ENCODE measurements around the gene CDR2.
"Not testable (repeated sequence)": the region's sequence is repeated elsewhere in the genome, so short reads cannot be mapped to it uniquely, and the experiment has no call there.

The CDR2 gene

DNA sequence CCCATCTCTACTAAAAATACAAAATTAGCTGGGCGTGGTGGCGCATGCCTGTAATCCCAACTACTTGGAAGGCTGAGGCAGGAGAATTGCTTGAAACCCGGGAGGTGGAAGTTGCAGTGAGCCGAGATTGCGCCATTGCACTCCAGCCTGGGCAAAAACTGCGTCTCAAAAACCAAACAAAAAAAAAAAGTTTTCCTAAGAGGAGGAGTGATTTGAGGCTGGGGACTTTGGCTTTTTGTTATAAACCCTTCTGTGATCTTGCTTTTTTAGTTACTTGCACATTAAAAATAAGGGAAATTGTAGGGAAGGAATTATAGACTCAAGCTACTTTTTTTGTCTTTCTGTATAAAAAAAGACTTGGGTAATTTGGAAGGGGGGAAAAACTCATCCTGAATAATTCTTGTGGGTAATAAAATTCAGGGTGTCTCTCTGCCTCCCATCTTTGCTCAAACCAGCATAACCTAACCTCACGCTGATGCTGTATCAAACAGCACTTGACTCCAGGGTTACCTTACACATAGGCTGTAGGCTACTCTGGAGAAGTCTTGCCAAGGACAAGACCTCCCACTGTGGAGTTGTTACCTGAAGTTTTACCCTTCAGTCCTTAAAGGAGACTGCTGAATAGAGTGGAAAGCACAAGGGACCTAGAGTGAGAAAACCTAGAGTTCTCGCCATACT lies 1.7 kb upstream of the CDR2 start:
- no peak for DNase-seq (ENCODE audit: low spot score)

DNA sequence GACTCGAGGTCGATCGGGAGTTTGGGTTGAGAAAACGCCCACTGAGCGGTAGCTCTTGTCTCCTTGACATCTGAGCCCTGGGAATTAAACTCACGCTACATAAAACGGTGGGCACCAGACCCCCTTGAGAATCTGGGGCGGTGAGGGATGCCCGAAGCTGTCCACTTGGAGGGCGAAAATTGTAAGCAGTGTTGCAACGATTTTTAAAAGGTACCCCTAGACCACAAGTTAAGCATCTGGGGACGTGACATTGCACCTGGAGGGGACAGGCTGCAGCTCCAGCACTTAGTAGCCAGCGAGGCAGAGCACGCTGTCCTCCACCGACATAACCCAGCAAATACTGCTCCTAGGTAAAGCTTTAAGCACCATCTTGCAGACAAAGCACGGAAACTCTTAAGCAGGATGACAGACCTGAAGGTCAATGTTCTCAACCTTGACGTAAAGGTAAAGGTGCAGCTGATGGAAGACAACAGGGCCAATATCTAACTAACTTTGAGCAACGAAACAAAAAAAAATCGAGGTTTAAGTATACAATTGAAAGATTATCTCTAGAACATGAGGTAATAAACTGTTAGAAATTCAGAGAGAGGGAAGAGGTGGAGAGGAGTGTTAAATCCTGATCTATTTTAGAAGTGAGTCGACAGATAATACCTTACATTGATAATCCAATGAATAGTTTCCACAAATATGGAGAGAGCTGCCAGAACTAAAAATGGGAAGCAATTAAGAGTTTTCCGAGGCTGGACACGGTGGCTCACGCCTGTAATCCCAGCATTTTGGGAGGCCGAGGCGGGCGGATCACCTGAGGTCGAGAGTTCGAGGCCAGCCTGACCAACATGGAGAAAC lies 921 bp upstream of the CDR2 start:
- no peak for DNase-seq (ENCODE audit: low spot score)

DNA sequence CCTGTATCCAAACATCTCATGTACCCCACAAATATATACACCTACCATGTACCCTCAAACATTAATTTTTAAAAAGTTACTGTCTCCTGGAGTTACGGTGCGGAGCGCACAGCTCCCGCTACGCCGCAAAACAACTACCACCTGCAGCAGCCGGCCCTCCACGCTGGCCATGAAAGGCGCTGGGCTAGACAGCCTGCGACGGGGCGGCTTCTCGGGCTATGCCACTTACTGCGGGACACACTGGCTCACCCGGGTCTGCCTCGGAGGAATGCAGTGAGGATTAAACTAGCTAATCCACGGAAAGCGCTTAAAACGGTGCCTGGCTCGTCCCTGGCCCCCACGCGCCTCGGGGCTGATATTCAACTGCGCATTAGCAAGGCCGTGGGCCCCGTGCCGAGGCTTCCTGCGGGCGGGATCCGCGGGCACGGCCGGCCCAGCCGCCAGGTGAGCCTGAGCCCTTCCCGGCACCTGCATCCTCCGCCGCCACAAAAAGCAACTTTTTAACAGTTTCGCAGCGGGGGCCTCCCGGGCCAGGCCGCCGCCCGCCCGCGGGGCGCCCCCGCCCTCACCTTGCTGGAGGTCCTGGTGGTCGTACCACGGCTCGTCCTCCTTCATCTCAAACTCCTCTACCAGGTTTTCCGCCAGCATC lies 633 bp downstream of the CDR2 start:
- DNase-seq (ENCODE audit: low spot score) = peak; percentile 19

DNA sequence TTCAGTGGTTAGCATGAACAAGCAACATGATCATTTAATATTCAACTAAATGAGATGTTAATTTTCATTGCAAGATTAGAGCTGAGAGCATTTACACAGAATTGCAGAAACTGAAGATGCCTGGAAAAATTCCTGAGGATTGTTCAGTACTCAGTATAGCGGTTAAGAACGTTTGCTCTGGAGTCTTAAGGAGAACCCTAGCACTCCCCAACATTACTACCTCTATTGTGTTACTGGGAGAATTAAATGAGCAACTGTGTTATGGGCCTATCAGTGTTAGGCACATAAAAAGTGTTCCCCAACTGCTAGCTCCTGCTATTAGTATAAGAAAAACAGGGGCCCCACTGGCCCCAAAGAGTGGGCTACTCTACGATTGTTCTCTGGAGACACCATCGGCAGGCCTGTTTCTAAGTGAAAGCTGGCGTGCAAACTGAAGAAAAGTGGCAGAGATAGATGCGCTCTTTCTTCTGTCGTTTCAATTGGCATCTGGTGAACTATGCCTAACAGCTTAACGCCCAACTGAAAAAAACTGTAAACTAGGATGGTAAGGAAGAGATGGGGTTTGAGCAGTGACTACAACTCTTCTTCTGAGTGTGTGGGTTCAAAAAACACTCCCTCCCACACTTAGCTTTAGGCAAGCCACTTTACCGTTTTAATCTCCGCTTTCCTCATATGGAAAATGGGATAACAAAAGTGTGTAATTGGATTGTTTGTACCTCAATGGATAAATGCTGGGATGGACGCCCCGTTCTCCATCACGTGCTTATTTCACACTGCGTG lies 1.3 kb downstream of the CDR2 start:
- no peak for DNase-seq (ENCODE audit: low spot score)

DNA sequence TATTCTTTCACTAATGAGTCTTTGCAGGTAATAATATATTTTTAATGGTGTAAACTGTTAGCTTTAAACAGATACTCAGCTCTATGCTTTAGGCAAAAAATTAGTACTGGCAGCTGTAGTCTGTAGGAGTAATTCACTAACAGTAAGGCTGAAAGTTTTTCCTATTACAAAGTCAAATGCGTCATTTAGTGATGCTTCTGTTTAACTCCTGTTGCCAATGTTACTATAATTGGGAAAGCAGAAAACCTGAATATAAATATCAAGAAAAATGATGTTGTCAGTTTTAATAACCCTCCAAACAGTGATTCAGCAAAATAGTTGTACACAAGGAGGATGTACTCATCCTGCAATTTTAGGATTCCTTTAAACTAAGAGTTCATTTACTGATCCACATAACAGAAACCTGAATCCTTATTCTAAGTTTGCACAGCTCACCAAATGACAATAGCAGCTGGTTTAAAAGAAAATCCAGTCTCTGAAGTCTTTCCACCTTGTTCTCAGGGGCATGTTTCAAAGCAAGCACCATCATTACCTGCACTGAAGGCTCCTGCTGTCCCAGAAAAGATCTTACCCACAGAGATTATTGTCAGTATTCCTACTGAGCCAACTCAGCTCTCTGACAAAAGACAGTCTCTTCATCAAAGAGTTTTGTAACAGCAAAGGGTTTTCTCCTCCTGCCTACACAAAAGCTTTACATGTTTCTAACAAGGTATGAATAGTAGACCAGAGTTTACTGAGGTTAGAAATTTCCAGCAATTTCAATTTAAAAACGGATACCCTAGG lies 4.2 kb downstream of the CDR2 start:
- DNase-seq (ENCODE audit: low spot score) = peak; percentile 34

DNA sequence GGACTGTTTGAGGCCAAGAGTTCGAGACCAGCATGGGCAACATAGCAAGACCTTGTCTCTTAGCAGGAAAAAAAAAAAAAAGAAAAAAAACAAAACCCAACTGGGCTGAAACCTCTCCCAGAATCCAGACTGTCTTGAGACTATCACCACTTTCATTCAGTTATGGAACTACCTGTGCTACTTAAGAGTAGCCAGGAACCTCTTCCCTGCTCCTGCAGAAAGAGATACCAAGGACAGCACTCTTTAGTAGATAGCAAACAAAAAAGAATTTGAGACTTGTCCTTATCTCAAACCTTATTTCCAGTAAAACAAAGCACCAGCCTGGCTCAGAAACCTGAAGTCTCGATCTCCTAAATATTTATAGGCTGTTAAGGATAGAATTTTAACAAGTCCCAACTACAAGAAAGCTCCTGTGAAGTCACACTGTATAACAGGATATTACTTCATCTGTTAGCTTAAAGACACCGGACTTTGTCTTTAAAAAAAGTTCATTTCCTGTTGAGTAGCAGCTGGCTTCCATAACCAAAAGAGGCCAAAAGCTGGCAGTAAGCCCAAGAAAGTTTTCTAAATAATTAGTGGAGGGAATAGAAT lies 5.1 kb downstream of the CDR2 start:
- no peak for DNase-seq (ENCODE audit: low spot score)

DNA sequence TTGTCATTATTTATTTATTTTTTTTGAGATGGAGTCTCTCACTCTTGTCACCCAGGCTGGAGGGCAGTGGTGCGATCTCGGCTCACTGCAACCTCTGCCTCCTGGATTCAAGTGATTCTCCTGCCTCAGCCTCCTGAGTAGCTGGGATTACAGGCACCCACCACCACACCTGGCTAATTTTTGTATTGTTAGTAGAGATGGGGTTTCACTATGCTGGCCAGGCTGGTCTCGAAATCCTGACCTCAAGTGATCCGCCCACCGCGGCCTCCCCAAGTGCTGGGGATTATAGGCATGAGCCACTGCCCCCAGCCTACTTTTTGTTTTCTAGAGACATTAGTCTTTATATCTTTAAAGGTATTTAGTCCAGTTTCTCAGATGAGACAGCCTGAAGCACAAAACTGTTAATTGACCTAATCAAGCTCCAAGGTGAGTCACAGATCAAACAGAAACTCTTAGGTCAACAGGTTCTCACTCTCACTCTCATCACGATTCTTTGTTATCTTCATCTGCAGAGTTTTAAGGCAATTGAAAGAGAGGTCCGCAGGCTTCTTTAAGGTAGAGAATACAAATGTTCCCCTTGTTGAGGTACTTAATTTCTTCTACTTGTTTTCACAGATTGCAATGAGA lies 6.1 kb downstream of the CDR2 start:
- DNase-seq (ENCODE audit: low spot score) = not testable (repeated sequence)

DNA sequence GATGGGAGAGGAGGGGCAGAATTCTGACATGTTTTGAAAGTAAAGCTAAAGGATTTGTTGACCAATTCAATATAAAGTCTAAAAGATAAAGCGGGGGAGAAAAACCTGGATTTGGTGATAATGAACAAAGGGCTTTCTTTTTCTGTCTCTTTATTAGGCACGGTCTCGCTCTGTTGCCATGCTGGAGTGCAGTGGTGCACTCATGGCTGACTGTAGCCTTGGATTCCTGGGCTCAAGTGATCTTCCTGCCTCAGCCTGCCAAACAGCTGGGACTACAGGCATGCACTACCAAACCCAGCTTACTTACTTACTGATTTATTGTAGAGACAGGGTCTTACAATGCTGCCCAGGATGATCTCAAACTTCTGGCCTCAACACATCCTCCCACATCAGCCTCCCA lies 7.5 kb downstream of the CDR2 start:
- no peak for DNase-seq (ENCODE audit: low spot score)

DNA sequence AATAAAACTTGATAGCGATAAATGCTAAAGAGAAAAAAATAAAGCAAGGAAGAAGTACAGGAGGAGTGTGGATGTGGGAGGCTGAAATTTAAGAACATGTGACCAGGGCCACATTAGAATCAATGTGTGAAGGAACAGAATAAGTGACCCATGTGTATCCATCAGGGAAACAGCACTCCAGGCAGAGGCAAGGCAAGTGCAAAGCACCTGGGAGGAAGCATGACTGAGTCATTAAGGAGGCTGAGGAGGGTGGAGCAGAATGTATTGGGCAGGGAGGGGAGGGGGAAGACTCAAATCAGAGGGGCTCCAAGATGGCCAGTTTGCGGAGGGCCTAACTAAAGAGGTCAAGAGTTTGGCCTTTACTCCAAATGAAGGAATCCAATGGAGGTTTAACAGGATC lies 8.0 kb downstream of the CDR2 start:
- no peak for DNase-seq (ENCODE audit: low spot score)

DNA sequence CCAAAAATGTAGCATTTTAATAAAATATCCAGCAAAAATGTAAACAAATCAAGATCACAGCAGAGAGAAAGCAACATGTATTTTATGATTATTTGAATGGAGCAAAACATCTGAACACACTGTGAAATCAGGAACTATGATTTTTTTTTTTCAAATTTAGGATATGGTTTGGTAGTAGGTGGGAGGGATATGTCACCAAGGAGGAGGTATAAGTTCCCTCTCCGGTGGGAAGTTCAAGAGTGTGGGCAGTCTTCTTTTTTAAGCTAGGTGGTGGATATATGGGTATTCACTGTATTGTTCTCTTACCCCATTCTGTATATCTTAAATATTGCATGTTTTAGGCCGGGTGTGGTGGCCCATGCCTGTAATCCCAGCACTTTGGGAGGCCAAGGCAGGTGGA lies 10.2 kb downstream of the CDR2 start:
- no peak for DNase-seq (ENCODE audit: low spot score)

DNA sequence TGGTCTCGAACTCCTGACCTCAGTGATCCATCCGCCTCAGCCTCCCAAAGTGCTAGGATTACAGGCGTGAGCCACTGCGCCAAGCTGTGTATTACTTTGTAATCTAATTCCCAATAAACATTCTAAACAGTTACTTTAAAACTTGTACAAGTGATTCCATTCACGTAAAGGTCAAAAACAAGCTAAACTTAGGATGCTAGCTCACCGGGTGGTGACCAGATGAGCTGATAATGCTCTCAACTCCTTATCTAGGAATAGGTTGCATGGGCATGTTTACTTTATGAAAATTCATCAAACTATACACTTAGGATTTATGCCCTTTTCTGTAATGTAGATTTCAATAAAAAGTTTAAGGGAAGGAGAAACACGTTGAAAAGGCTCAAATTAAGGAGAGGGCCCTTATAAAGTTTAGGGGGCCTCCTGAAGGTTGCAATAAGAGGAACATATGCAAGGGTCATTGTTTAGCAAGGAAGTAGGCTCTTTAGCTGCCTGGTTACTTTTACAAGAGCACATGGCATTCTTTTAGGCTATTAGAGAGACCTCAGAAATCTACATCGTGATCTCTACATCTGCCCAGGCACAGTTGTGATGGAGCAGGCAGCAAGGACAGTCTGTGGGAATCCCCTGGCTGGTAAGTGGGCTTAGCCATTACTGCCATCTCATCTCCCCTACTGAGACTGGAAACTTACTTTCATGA lies 13.3 kb downstream of the CDR2 start:
- no peak for DNase-seq (ENCODE audit: low spot score)

DNA sequence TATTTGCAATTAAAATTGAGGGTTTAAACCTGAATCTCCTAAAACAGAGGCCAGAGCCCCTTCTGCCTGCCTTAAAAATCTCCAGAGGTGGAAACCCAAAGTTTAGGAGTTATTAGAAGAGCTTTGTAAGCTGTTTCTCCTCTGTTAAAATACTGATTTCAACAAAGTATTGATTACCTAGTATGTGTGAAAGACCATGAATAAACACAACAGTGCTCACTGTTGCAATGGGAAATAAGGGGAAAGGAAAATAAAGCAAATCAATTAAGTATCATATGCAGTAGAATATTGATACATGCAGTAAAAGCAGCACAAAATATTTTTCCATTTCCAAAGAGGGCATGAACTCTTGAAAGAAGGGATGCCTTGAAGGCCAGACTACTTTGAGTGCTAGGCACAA lies 14.7 kb downstream of the CDR2 start:
- DNase-seq (ENCODE audit: low spot score) = no peak

DNA sequence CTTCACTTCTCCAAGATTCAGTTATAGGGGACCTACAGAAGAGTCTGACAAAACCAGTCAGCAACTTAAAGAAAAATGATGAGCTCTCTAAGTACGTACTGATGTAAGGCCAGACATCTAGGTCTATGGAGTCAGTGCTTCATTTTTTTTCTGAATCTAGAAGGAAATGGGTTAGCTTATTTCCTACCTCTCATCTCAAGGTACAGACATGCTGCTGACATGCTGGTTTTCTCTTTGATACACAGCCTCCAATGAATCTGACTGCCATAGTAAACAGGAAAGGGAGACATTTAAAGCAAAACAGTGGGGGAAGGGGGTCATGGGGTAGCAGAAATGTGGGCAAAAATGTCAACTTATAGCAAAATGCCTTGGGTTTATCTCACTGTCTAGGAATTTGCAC lies 16.4 kb downstream of the CDR2 start:
- DNase-seq (ENCODE audit: low spot score) = no peak

DNA sequence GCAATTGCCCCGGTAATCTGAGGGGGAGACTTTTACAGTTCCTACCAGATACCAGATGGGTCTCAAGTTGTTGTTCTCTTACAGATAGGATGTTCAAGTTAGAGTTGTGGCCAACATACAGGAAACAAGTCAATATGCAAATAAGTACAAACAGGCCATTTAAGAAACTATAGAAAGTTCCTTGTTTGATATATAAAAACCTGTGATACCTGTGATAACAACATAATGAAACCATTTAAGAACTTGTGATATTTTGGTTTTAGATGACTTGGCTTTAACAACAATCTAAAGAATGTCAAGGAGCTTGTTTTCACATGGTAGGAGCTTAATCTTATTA lies 16.8 kb downstream of the CDR2 start:
- no peak for DNase-seq (ENCODE audit: low spot score)

DNA sequence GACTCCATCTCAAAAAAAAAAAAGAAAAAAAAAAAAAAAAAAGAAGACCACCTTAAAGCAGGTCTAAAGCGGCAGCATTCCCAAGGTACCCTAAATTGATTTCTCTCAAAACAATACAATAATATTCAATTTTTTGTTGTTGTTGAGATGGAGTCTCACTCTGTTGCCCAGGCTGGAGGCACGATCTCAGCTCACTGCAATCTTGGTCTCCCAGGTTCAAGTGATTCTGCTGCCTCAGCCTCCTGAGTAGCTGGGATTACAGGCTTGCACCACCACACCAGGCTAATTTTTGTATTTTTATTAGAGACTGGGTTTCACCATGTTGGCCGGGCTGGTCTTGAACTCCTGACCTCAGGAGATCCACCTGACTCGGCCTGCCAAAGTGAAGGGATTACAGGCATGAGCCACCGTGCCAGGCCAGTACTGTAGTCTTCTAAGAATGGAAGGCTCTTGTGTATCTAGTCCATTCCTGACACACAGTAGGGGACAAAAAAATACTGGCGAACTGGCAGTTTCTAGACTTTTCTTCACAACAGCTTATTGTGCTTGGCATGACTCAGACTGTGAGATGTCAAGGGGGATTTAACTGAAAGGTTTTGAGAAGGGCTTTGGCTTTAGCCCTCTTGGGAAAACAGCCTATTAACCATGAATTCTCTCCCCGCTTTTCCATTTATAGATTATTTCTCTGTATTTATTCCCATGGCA lies 17.3 kb downstream of the CDR2 start:
- DNase-seq (ENCODE audit: low spot score) = no peak

DNA sequence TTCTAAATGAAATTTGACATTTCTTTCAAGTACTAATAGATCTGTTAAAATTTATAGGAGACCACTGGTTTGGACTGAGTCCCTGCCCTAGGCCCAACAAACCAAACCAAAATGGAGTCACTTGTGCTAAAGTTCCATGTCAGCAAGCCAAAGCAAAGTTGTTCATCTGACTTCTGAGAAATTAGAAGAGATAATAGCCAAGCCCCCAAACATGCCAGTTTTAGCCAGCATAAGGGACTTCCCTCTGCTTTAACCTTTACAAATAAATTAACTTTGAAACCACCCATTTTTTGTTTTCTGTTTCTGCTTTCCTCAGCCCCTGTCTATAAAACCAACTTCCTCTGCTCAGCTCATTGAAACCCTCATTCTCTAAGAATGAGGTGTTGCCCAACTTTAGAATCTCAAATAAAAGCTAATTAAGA lies 18.9 kb downstream of the CDR2 start:
- no peak for DNase-seq (ENCODE audit: low spot score)

DNA sequence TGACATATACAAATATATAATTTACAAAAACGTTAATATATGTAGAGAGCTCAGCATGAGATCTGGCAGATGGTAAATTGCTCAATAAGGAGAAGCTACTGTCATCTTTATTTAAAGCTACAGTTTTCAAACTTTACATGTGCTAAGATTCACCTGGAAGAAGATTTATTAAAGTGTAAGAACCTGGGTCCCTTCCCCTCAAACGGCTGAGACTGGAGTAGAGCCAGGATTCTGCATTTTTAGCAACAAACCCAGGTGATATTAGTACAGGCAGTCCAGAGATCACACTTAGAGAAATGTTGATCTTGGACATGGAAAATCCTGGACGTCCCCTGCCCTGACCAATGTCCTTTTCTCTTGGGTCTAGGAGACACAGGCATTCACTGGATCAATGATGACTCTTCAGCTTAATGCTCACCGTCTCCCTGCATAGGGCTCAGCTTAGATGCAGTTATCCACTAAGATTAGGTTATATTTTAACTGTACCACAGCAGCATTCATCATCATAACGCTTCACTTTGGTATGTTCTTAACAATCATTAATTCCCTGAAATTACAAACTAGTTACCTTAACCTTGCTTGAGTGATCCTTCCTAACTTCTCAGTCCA lies 20.4 kb downstream of the CDR2 start:
- DNase-seq (ENCODE audit: low spot score) = no peak

DNA sequence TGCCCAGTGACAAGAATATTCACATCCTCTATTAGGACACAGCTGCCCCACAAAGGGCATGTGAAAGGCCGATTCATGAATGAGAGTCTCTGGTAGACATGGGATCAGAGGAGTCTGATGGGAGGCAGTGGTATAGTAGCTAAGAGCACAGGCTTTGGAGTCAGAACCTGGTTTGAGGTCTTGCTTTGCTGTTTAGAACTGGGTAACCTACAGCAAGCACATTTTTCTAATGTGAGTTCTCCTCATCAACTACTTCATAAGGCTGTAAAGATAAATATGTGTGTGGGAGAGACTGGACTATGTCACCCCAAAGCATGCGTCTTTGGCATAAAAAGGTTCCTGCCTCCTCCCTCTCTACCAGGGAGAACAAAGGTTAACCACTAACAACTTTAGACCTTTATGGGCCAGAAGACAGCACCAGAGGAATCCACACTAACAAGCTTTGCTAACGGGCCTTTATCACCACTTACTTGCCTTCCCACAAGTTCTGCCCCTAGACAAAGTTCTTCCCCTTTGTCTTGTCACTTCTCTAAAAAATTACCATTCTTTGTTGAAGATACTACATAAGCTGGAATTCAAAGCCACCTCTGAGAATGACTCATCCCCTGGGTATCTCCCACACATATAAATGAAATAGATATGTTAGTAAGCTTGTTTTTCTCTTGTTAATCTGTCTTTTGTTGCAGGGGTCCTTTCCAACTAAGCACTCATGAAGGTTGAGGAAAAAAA lies 21.1 kb downstream of the CDR2 start:
- peak; percentile 26 for DNase-seq (ENCODE audit: low spot score)
